B cell (primary cell): ENCODE data around the gene RPS18. TPM values are rescaled to one million over a fixed set of nuclear protein-coding genes. Genes with fewer than 3 reads are reported as not detected.
A peak's percentile ranks its signal among the peaks of the same experiment; 100 is the strongest.

Source experiments
- ATAC-seq: fragments of 200-7000 bp; cut with Tn5 transposase; one replicate; pipeline ENCODE4 v1.10.0; 2021; ENCODE audit warnings: low read depth, mild to moderate bottlenecking, moderate number of reproducible peaks, moderate library complexity
- CTCF ChIA-PET: fragments of 350-600 bp; sonication (Branson Sonifier 250); formaldehyde crosslinking; loops from one replicate; lab custom pipeline; 2021; ENCODE audit warnings: antibody characterized with exemption, inconsistent platforms; lab: Charles Lee
- POLR2A ChIA-PET: fragments of 350-600 bp; sonication (Branson Sonifier 250); formaldehyde crosslinking; loops from one replicate; lab custom pipeline; 2021; ENCODE audit warnings: antibody characterized with exemption; lab: Charles Lee
- DNase-seq: peaks from one replicate; pipeline ENCODE4 v3.0.0; 2013
- H2AFZ ChIP-seq: 2 replicates; pipeline ENCODE4 v1.6.1; 2012; ENCODE audit warnings: mild to moderate bottlenecking, low read depth, low read length; ENCODE audit not compliant: insufficient read depth, poor library complexity, severe bottlenecking
- H3K27ac ChIP-seq, 2 donors: 1 replicate in 1 of 2; 2 replicates in 1 of 2; pipeline ENCODE4 v1.5.1; 2012 to 2013; ENCODE audit warnings: low read length in 2 of 2, mild to moderate bottlenecking in 2 of 2, moderate library complexity in 1 of 2
- H3K27me3 ChIP-seq, 4 experiments: fragments of 200-600 bp in 1 of 4; sonication (generic) in 1 of 4; replicated peaks in 1 of 4; 1 replicate in 2 of 4; 2 replicates in 2 of 4; pipeline versions ENCODE4 v1.6.1 to v1.7.0; 2013 to 2016; ENCODE audit warnings: low read length in 3 of 4, mild to moderate bottlenecking in 2 of 4, mixed read lengths in 1 of 4, moderate library complexity in 1 of 4; ENCODE audit not compliant: insufficient read depth in 4 of 4, control insufficient read depth in 3 of 4; ENCODE audit errors: control extremely low read depth in 1 of 4
- H3K36me3 ChIP-seq, 2 experiments: replicated peaks in 1 of 2; 1 replicate in 1 of 2; 2 replicates in 1 of 2; pipeline versions ENCODE4 v1.6.1 to v1.7.1; 2013; ENCODE audit warnings: low read length in 1 of 2; ENCODE audit not compliant: insufficient read depth in 2 of 2, control insufficient read depth in 1 of 2; ENCODE audit errors: control extremely low read depth in 1 of 2, extremely low read depth in 1 of 2
- H3K4me1 ChIP-seq, 2 donors: fragments of 200-600 bp in 1 of 2; sonication (generic) in 1 of 2; 1 replicate in 1 of 2; 2 replicates in 1 of 2; pipeline versions ENCODE4 v1.5.1 to v1.6.1; 2013 to 2017; ENCODE audit warnings: low read length in 2 of 2; ENCODE audit not compliant: control insufficient read depth in 2 of 2, insufficient read depth in 2 of 2
- H3K4me2 ChIP-seq: replicated peaks from 2 replicates; pipeline ENCODE3; 2012; ENCODE audit warnings: mild to moderate bottlenecking, low read depth, low read length; ENCODE audit not compliant: poor library complexity, severe bottlenecking
- H3K4me3 ChIP-seq, 5 experiments: fragments of 200-600 bp in 1 of 5; sonication (generic) in 1 of 5; 1 replicate in 3 of 5; 2 replicates in 2 of 5; pipeline versions ENCODE4 v1.5.1 to v1.7.0; 2011 to 2016; ENCODE audit warnings: low read length in 4 of 5, mild to moderate bottlenecking in 4 of 5, low read depth in 2 of 5, control low read depth in 1 of 5, moderate library complexity in 1 of 5; ENCODE audit not compliant: insufficient read depth in 1 of 5; ENCODE audit errors: control extremely low read depth in 1 of 5, extremely low read depth in 1 of 5
- H3K79me2 ChIP-seq: fragments of 200-600 bp; sonication (generic); one replicate; pipeline ENCODE4 v1.6.0; 2016; ENCODE audit warnings: low read length; ENCODE audit not compliant: control insufficient read depth, insufficient read depth
- H3K9ac ChIP-seq: fragments of 200-600 bp; sonication (generic); 2 replicates; pipeline ENCODE4 v1.6.1; 2017; ENCODE audit warnings: mild to moderate bottlenecking, low read length, moderate library complexity
- H3K9me3 ChIP-seq, 3 donors: one replicate each; pipeline versions ENCODE4 v1.6.1 to v1.7.1; 2013; ENCODE audit warnings: low read length in 2 of 3; ENCODE audit not compliant: control insufficient read depth in 2 of 3, insufficient read depth in 1 of 3; ENCODE audit errors: control extremely low read depth in 1 of 3
- H4K20me1 ChIP-seq: 2 replicates; pipeline ENCODE4 v1.6.0; 2012; ENCODE audit warnings: mild to moderate bottlenecking, low read length; ENCODE audit not compliant: insufficient read depth, control insufficient read depth, poor library complexity, severe bottlenecking
- H3K27ac Mint-ChIP-seq: one replicate; pipeline ENCODE4 v1.8.0; 2021; ENCODE audit warnings: mixed read lengths
- H3K27me3 Mint-ChIP-seq: one replicate; pipeline ENCODE4 v1.8.0; 2021; ENCODE audit warnings: mixed read lengths
- H3K4me1 Mint-ChIP-seq: one replicate; pipeline ENCODE4 v1.8.0; 2021; ENCODE audit warnings: mixed read lengths
- H3K4me3 Mint-ChIP-seq: one replicate; pipeline ENCODE4 v1.8.0; 2021; ENCODE audit warnings: mixed read lengths
- H3K9me3 Mint-ChIP-seq: one replicate; pipeline ENCODE4 v1.8.0; 2022; ENCODE audit warnings: mixed read lengths; ENCODE audit not compliant: insufficient read depth
- CTCF ChIP-seq: fragments of 200-600 bp; IDR thresholded peaks from one replicate; pipeline ENCODE4 v1.8.0; 2022; ENCODE audit warnings: antibody characterized with exemption, mild to moderate bottlenecking
- EZH2 ChIP-seq: IDR thresholded peaks from 2 replicates; pipeline ENCODE4 v1.6.1; 2012; ENCODE audit warnings: borderline replicate concordance, low read depth, mild to moderate bottlenecking, moderate library complexity, low read length; ENCODE audit not compliant: insufficient read depth, poor library complexity, severe bottlenecking
- WGBS: methylation state at CpG from one replicate; pipeline ENCODE4 v1.1.5; 2013; ENCODE audit warnings: missing lambda C conversion rate; ENCODE audit not compliant: insufficient coverage; 5-methylcytosine and 5-hydroxymethylcytosine counted together
- intact Hi-C: fragments of 100-400 bp; cut with micrococcal nuclease; formaldehyde crosslinking; loops from one replicate; pipeline ENCODE4 v1.10.0; 2022
- polyA plus RNA-seq: library from polyadenylated mRNA; depleted of rRNA; stranded (reverse); fragments of >200 nt; gene quantifications from 2 replicates; pipeline ENCODE4 v1.2.3, GENCODE V29; 2012
- total RNA-seq, 2 donors: library from RNA; stranded (reverse); fragments of 120-200 nt in 1 of 2; gene quantifications; 1 replicate in 1 of 2; 2 replicates in 1 of 2; pipeline versions ENCODE4 v1.2.3 to v1.2.4, GENCODE V29; 2013 to 2022

The RPS18 gene
- total and polyA plus RNA-seq, 2 donors (not counting 1 experiment from before 2014, with no cell fraction given), result 3,830 to 5,829 TPM

DNA sequence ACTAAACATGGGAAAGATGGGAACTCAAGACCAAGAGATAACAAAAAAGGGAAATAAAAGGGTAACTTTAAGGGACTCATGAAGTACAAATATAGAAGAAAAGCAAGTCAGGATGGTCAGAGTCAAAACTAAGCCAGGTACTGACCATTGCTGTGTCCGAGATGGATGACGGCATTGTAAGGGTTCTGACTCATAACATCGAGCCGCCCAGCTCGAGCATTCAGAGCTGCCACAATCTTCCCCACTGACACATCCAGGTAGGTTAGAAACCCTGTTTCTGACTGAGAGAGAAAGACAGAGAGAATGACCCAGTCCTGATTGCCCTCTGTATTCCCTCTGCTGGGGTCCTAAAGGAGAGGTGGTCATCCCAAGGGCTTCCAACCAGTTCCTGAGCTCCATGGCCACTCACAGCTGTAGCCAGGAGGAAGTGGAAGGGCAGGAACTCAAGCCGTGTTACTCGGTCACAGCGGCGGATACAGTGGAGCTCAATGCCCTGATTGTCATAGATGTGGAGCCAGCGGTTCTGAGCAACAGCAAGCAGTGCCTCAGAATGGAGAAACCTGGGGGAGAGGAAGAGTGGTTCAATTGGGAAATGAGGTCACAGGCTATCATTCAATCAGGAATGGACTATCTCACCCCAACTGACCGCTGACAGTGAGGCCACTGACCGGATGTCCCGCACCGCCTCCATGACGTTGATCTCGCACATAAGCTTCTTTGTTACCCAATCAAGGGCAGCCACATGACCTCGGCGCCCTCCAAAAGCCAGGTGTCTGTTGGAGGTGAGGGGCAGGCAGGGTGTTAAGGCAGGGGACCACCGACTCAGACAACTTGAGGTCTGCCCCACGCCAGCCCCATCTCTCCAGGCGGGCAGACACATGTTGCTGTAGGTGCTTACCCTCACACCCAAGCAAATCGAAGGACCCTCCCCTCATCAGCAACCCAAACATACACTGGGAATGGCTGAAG lies 15.4 kb downstream of the RPS18 start:
- Histone ChIP-seq H3K79me2 (peaks cover 50% of the 10 kb centered on the region), H2AFZ (no peak overlapping the region), H3K36me3 (peaks cover 0 to 49% of the 10 kb centered on the region in 2 experiments), H4K20me1 (peaks cover 5% of the 10 kb centered on the region), H3K9ac (no peak overlapping the region), H3K4me2 (no peak overlapping the region), H3K27me3 (no peaks in the 10 kb centered on the region), H3K27ac (no peak overlapping the region), H3K9me3 (no peaks in the 10 kb centered on the region), H3K4me1 (peaks cover 19 to 25% of the 10 kb centered on the region in 2 donors), H3K4me3 (no peak overlapping the region)
- TF ChIP-seq CTCF (no peak), EZH2 (no peak)
- Mint-ChIP-seq H3K27me3 (no peaks in the 10 kb centered on the region), H3K27ac (peak overlapping the region; percentile 32), H3K4me3 (peak overlapping the region; percentile 93), H3K4me1 (peaks cover 38% of the 10 kb centered on the region), H3K9me3 (no peaks in the 10 kb centered on the region)
- ATAC-seq, result no peak
- 98% methylated on average over 12 of the region's 22 CpGs for WGBS
- intact Hi-C loops, result no loop called here
- CTCF ChIA-PET, result interaction anchor here (0.8 to 2.6 kb wide), 6 partner anchors 10 to 139 kb away, joined by 3 to 10 read pairs (median 6); partner anchors contain the start of gene B3GALT4
- POLR2A ChIA-PET, result interaction anchor here (0.6 to 3.4 kb wide), 2 partner anchors 11 to 14 kb away, joined by 5 to 39 read pairs; partner anchors contain the start of gene B3GALT4
- DNase-seq, result no peak
